HFFc6 (cell line): ENCODE data around the gene SNRPA. TPM values are rescaled to one million over a fixed set of nuclear protein-coding genes. Genes with fewer than 3 reads are reported as not detected.

ENCODE experiments used
- DNase-seq: peaks from one replicate; pipeline ENCODE4 v3.0.0-alpha.2; 2018
- H3K27ac Mint-ChIP-seq: 2 replicates; pipeline ENCODE4 v1.8.0; 2020; ENCODE audit warnings: mild to moderate bottlenecking, mixed read lengths
- H3K27me3 Mint-ChIP-seq: 2 replicates; pipeline ENCODE4 v1.8.0; 2021; ENCODE audit warnings: mild to moderate bottlenecking, moderate library complexity, mixed read lengths; ENCODE audit not compliant: insufficient read depth
- H3K36me3 Mint-ChIP-seq: 2 replicates; pipeline ENCODE4 v1.8.0; 2021; ENCODE audit warnings: low read depth, mixed read lengths
- H3K4me1 Mint-ChIP-seq: 2 replicates; pipeline ENCODE4 v1.8.0; 2020; ENCODE audit warnings: low read depth, mixed read lengths
- H3K4me3 Mint-ChIP-seq: 2 replicates; pipeline ENCODE4 v1.8.0; 2020; ENCODE audit warnings: mild to moderate bottlenecking, moderate library complexity, mixed read lengths
- H3K9me3 Mint-ChIP-seq: 2 replicates; pipeline ENCODE4 v1.8.0; 2020; ENCODE audit warnings: mild to moderate bottlenecking, mixed read lengths
- total RNA-seq, 6 experiments: library from RNA; stranded (reverse); fragmentation: NEBNext Ultra II Directional; extraction: Animal tissue kit (Norgen Biotek cat#: 25700); gene quantifications; 2 replicates in 1 of 6; 3 replicates in 5 of 6; pipeline ENCODE4 v1.2.3, GENCODE V29; 2021
- TF ChIP-seq, protein P1 (sequence below): fragments of 200-600 bp; sonication (generic); IDR thresholded peaks from 2 replicates; pipeline ENCODE4 v1.5.0; 2021; ENCODE audit warnings: antibody characterized with exemption, mild to moderate bottlenecking

SNRPA gene
- total RNA-seq, 6 experiments from 2014 or later: 87.8 to 120 (median 104) TPM

DNA sequence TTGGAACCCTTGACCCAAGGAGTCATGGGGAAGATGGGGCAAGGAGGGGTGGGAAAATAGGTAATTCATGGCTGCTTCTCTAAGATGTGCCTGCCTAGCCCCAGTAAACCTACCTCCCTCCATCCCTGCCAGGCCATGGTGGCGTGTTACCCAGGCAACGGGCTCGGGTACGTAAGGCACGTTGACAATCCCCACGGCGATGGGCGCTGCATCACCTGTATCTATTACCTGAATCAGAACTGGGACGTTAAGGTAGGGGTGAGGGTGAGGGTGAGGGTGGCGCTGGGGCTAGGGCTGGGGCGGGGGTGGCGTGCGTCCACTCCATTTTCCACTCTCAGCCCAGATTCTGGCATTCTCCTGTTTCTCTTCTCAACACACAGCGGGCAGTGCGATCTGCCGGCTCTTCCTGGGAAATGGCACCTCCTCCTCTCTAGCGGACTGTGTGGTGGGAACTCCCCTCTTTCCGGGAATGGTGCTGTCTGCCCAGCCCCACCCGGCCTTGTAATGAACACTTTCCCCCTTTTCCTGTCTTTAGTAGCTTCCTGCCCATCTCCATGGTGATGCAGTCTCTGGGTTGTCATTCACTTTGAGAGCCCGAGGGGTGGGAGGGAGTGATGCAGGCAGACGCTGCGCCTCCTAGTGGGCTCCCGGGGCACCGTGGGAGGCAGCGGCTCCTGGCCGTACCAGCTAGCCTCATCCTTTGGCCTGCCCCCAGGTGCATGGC lies 55.6 kb downstream of the SNRPA start:
- TF ChIP-seq, protein P1, sequence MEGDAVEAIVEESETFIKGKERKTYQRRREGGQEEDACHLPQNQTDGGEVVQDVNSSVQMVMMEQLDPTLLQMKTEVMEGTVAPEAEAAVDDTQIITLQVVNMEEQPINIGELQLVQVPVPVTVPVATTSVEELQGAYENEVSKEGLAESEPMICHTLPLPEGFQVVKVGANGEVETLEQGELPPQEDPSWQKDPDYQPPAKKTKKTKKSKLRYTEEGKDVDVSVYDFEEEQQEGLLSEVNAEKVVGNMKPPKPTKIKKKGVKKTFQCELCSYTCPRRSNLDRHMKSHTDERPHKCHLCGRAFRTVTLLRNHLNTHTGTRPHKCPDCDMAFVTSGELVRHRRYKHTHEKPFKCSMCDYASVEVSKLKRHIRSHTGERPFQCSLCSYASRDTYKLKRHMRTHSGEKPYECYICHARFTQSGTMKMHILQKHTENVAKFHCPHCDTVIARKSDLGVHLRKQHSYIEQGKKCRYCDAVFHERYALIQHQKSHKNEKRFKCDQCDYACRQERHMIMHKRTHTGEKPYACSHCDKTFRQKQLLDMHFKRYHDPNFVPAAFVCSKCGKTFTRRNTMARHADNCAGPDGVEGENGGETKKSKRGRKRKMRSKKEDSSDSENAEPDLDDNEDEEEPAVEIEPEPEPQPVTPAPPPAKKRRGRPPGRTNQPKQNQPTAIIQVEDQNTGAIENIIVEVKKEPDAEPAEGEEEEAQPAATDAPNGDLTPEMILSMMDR: peak; percentile 93
- Mint-ChIP-seq H3K9me3 (no peaks in the 10 kb centered on the region), H3K27me3 (peaks cover 2% of the 10 kb centered on the region), H3K27ac (peak overlapping the region; percentile 90), H3K4me3 (peak overlapping the region; percentile 76), H3K36me3 (peaks cover 27% of the 10 kb centered on the region), H3K4me1 (peaks cover 81% of the 10 kb centered on the region)
- peak; percentile 96 for DNase-seq

DNA sequence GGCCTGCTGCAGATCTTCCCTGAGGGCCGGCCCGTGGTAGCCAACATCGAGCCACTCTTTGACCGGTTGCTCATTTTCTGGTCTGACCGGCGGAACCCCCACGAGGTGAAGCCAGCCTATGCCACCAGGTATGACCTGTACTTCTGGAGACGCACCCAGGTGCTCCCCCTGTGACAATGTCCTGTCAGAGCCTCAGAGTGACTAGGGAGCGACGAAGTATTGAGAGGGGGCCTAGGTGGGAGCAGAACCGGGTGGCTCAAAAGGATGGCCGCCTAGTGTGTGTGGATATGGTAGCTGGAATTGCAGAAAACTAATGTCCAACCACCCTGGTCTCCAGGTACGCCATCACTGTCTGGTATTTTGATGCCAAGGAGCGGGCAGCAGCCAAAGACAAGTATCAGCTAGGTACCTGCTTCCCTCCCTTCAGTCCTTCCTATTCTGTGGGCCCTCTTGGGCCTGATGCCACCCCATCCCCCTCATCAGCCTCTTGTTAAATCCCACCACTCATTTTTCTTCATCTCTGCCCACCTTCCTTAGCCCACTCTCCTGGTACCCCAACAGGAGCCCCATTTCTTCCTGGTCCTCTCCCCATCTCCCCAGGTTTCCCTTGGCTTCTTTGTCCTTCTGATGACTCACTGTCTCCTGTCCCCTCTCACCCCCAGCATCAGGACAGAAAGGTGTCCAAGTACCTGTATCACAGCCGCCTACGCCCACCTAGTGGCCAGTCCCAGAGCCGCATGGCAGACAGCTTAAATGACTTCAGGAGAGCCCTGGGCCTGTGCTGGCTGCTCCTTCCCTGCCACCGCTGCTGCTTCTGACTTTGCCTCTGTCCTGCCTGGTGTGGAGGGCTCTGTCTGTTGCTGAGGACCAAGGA lies 56.4 kb downstream of the SNRPA start:
- TF ChIP-seq, protein P1: peak; percentile 60
- peaks cover 22% of the 10 kb centered on the region for H3K36me3 Mint-ChIP-seq
- peak overlapping the region; percentile 90 for H3K27ac Mint-ChIP-seq
- H3K4me1 Mint-ChIP-seq: peaks cover 79% of the 10 kb centered on the region
- peaks cover 2% of the 10 kb centered on the region for H3K27me3 Mint-ChIP-seq
- no peak for DNase-seq
- H3K4me3 Mint-ChIP-seq: peak overlapping the region; percentile 76
- no peaks in the 10 kb centered on the region for H3K9me3 Mint-ChIP-seq

DNA sequence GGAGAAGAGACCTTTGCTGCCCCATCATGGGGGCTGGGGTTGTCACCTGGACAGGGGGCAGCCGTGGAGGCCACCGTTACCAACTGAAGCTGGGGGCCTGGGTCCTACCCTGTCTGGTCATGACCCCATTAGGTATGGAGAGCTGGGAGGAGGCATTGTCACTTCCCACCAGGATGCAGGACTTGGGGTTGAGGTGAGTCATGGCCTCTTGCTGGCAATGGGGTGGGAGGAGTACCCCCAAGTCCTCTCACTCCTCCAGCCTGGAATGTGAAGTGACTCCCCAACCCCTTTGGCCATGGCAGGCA lies 57.0 kb downstream of the SNRPA start:
- H3K36me3 Mint-ChIP-seq: peaks cover 22% of the 10 kb centered on the region
- no peak for DNase-seq
- TF ChIP-seq, protein P1: no peak
- H3K4me1 Mint-ChIP-seq: peaks cover 79% of the 10 kb centered on the region
- peak overlapping the region; percentile 22; the same call in 1 of the 2 replicates for H3K4me3 Mint-ChIP-seq
- H3K9me3 Mint-ChIP-seq: no peaks in the 10 kb centered on the region
- peak overlapping the region; percentile 78 for H3K27ac Mint-ChIP-seq
- H3K27me3 Mint-ChIP-seq: peaks cover 2% of the 10 kb centered on the region

DNA sequence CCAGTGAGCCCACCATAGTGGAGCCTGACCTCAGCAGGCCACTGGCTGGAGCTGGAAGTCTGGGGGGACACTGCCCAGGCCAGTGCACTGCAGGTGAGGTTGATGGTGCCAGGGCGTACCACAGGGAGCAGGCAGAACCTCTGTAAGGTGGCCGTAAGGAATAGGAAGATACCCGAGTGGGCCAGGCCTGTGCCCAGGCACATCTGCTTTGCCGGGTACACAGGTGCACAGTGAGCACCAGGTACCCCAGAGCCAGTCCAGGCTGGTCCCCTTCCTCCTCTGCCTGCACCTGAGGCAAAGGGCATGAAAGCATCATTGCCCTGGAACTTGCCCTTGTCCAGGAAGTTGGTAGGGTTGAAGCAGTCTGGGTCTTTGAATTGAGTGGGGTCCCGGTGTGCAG lies 57.5 kb downstream of the SNRPA start:
- Mint-ChIP-seq H3K9me3 (no peaks in the 10 kb centered on the region), H3K27me3 (peaks cover 3% of the 10 kb centered on the region), H3K4me3 (peak overlapping the region; percentile 22; the same call in 1 of the 2 replicates), H3K27ac (no peak overlapping the region), H3K4me1 (peaks cover 76% of the 10 kb centered on the region), H3K36me3 (peaks cover 22% of the 10 kb centered on the region)
- TF ChIP-seq, protein P1: no peak
- no peak for DNase-seq

DNA sequence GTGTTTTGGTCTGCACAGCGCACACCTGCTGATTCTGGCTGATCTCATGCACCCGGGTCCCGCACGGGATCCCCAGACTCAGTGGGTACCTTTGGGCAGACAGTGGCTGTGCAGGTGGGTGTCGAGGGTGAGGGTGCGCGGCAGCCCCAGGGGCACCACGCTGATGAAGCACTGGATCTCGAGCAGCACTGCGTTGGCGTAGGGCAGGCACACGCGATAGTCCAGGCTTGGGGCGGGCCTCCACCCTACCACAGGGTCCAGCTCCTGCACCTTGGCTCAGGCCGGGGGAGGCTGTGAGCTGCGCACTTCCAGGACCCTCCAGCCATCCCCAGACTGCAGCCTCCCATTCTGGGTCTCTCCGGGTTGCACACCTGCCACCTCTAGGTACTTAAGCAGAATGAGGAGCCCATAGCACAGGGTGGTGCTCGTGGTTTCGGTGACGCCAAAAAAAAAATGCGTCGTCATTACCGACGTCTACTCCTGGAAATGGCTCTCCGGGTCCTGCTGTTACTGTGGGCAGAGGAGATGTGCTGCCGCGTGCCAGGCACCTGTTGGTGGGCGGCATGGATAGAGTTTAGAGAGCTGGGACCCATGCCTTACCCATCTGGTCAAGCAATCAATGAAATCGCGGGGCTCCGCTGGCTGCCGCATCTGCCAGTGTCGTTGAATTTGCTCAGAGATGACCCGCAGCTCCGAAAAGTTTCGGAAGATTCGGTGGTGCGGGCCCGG lies 58.5 kb downstream of the SNRPA start:
- no peak for DNase-seq
- peak overlapping the region; percentile 88 for H3K27ac Mint-ChIP-seq
- H3K4me3 Mint-ChIP-seq: no peak overlapping the region; the same call in 1 of the 2 replicates
- peaks cover 22% of the 10 kb centered on the region for H3K36me3 Mint-ChIP-seq
- H3K4me1 Mint-ChIP-seq: peaks cover 66% of the 10 kb centered on the region
- no peaks in the 10 kb centered on the region for H3K9me3 Mint-ChIP-seq
- H3K27me3 Mint-ChIP-seq: peaks cover 6% of the 10 kb centered on the region
- TF ChIP-seq, protein P1: no peak
